ENCODE measurements around the gene TEX52. TPM values are rescaled to one million over a fixed set of nuclear protein-coding genes. Genes with fewer than 3 reads are reported as not detected.

TEX52 gene
- total RNA-seq, 4 donors from 2014 or later, result not detected

- DNase-seq (ENCODE audit: low spot score in 2 of 2), result no peak
- no peak overlapping the region for H3K4me3 ChIP-seq (ENCODE audit: low read depth, poor library complexity, severe bottlenecking)
- WGBS, 2 donors, result 58 to 71% methylated on average over 9 of the region's 9 CpGs
- TF ChIP-seq POLR2A (IDR thresholded peaks at IDR 0.05) (no peak), CTCF (IDR thresholded peaks at IDR 0.05) (no peak)
- intact Hi-C loops (cut with DNase I; ENCODE audit: low total_unique reads), result no loop called here
These were observed 15.7 kb downstream of the TEX52 start for GRCh38 chr12:2841056-2841650.

- TF ChIP-seq POLR2A (IDR thresholded peaks at IDR 0.05) (no peak), CTCF (IDR thresholded peaks at IDR 0.05) (no peak)
- no peak for DNase-seq (ENCODE audit: low spot score in 2 of 2)
- WGBS, 2 donors, result 77 to 85% methylated on average over 8 of the region's 8 CpGs
- intact Hi-C loops (cut with DNase I; ENCODE audit: low total_unique reads), result no loop called here
- H3K4me3 ChIP-seq (ENCODE audit: low read depth, poor library complexity, severe bottlenecking), result no peak overlapping the region
These were observed 20.3 kb downstream of the TEX52 start for GRCh38 chr12:2836574-2836973.

- intact Hi-C loops (cut with DNase I; ENCODE audit: low total_unique reads), result no loop called here
- WGBS, 2 donors, result 69% methylated on average over 4 of the region's 4 CpGs
- DNase-seq (ENCODE audit: low spot score in 2 of 2), result no peak
- TF ChIP-seq POLR2A (IDR thresholded peaks at IDR 0.05) (no peak), CTCF (IDR thresholded peaks at IDR 0.05) (no peak)
- no peak overlapping the region for H3K4me3 ChIP-seq (ENCODE audit: low read depth, poor library complexity, severe bottlenecking)
These were observed 21.0 kb downstream of the TEX52 start for GRCh38 chr12:2835691-2836403.

GRCh38 chr12:2834581-2835491, 22.0 kb downstream of the TEX52 start, which contains the start of gene NRIP2:
Gene NRIP2, minus strand, starts transcription at chr12:2835035. Its CDS starts 52 bp downstream, at chr12:2834983.
- no peak within 1 kb of the TSS for H3K4me3 ChIP-seq (ENCODE audit: low read depth, poor library complexity, severe bottlenecking)
- intact Hi-C loops (cut with DNase I; ENCODE audit: low total_unique reads), result no loop called here
- TF ChIP-seq POLR2A (IDR thresholded peaks at IDR 0.05) (no peak), CTCF (IDR thresholded peaks at IDR 0.05) (no peak)
- no peak for DNase-seq (ENCODE audit: low spot score in 2 of 2)
- WGBS, 2 donors, result 20 to 24% methylated on average over 31 to 32 of the region's 32 CpGs

- intact Hi-C loops (cut with DNase I; ENCODE audit: low total_unique reads), result no loop called here
- no peak overlapping the region for H3K4me3 ChIP-seq (ENCODE audit: low read depth, poor library complexity, severe bottlenecking)
- DNase-seq (ENCODE audit: low spot score in 2 of 2), result no peak
- WGBS, 2 donors, result 58 to 78% methylated on average over 9 of the region's 9 CpGs
- no peak for TF ChIP-seq CTCF (IDR thresholded peaks at IDR 0.05)
- no peak for TF ChIP-seq POLR2A (IDR thresholded peaks at IDR 0.05)
These were observed 23.0 kb downstream of the TEX52 start for GRCh38 chr12:2833810-2834209.
